ENCODE data around the gene RPL10A.

The RPL10A gene

DNA sequence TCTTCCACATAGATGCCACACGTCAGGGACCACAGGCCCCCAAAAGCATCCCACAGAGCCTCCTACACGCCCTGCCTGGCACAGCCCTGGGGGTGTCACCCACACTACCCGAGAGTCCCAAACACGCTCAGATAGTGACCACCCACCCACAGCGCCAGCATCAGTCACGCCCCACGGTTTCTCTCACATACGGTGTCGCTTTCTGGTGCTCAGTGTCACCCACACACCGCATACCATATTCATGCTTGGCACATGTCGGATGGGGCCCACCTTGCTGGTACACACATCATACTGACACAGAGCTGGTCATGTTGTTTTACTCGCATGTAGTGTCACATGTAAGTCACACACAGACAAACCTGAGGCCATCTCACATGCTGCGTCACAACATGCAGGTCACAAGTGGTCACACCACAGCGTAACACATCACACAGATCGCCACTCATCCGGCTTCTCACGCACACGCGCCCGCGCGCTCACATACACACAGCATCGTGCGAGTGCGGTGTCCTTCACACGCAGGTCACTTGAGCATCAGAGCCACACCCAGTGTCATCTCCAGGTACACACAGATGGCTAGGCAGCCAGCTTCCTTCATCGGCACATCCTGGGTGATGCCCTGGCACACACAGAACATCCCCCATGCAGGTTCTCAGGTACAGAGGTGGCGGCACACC lies 25.2 kb downstream of the RPL10A start:
- DNase-seq, result no peak

DNA sequence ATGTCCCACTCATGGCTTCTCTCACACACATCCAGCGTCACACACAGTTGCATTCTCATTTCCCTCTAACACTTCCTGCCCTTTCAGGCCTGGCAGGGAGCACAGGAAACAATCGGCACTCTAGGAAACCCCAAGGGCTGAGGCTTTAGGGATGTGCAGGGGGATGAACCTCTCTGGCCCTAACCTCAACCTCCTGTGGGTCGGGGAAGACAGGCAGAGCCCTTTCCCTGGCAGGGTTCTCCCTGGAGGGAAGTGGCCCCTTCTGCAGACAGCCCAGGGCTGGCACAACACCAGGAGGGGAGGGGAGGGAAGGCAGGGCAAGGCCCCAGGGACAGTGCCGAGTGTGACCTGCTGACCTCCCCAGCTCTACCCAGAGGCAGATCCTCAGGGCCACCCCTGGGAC lies 26.0 kb downstream of the RPL10A start:
- DNase-seq, result no peak

DNA sequence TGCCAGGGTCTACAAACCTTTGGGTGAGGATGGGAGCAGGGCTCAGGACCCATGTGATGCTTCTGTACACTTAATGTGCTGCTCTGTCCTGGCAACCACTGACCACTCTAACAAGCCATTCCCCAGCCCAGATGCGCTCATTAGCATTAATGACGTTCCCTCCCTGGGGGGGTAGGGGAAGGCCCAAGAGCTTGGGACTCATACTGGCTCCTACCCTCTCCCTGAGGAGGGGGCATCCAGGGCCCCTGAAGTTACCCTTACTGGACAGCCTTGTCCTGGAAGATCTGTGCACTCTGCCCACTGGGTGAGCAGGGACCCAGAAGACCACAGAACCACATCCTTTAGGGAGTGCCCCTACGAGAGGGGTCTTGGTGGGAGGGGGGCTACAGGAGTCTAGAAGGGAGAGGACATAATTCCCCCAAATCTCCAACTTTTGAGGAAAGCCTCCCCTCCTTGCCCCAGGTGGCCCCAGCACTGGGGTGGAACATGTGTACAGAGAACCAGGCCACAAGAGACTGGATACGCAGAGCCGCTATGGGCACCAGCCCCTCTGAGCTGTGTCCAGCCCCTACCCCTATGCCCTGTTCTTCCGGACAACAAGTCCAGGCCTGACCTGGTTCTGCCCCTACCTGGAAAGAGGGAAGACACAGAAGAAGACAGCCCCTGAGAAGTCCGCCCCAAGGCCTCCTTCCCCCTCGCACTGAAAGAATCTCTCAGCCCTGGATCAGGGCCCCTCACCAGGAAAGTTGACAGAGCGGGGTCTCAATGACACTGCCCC lies 27.2 kb downstream of the RPL10A start:
- DNase-seq, result no peak

DNA sequence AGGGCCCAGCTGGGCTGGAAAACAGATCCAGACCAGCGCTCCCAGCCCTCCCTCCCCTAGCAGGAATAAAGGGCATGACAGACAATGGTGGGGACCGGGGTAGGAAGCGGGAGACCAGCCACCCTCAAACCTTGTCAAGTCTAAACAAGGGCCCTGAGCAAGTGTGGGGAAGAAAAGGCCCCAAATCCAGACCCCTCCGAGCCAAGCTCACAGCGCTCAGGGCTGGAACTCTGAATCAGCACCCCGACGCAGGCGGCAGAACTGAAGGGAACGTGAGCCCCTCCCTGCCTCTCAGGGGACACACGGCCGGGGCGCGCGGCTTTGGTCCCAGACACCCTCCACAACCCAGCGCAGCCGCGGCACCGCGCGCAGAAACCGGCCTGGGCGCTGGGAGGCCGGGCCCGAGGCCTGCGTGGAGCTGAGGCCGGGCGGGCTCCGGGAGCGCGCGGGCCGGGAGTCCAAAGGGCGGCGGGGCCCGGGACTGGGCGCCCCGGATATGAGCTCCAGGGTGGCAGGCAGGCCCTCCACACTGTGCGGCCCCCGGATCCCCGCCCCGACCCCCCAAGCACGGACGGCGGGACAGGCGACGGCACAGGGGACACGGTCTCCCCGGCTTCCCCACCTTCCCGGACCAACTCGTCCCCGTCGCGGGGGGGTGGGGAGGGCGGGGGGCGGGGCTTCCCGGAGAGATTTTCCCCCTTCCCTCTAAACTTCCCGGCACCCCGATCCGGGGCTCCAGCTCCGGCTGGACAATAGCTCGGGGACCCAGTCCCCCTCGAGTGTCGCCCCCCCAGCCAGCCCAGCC lies 28.0 kb downstream of the RPL10A start:
- DNase-seq, result no peak

DNA sequence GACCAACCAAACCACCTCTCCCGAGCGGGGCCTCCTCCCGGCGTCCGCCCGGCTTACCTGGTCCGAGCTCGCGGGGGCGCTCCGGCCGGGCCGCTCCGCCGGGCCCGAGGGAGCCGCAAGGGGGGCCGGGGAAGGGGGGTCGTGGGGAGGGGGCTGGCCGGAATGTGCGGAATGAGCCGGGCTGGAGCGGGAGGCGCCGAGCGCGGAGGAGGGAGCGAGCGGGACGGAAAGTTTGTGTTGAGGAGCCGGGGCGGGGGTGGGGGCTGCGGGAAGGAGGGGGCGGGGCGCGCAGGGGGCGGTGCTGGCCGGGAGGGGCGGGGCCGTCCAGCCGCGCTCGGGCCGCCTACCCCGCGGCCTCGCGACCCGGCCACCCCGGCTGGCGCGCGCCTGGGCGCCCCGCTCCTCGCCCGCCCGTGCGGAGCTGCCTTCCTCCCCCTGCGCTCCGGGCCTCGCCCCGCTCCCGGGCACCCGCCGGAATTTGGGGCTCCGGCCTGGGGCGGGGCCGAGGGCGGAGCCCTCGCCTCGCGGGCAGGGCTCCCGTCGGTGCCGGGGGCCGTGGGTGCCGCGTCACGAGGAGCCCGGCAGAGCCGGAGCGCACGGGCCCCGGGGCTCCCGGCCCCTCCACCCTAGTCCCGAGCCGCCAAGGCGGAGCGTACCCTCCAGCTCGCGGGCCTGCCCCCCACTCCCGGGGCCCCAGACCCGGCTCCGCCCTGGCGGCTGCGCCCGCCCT lies 28.8 kb downstream of the RPL10A start, which contains the start of gene TEAD3:
Gene TEAD3, minus strand, starts transcription at position 239 of the 730 bp plus-strand sequence.
- DNase-seq, result peak; percentile 31

DNA sequence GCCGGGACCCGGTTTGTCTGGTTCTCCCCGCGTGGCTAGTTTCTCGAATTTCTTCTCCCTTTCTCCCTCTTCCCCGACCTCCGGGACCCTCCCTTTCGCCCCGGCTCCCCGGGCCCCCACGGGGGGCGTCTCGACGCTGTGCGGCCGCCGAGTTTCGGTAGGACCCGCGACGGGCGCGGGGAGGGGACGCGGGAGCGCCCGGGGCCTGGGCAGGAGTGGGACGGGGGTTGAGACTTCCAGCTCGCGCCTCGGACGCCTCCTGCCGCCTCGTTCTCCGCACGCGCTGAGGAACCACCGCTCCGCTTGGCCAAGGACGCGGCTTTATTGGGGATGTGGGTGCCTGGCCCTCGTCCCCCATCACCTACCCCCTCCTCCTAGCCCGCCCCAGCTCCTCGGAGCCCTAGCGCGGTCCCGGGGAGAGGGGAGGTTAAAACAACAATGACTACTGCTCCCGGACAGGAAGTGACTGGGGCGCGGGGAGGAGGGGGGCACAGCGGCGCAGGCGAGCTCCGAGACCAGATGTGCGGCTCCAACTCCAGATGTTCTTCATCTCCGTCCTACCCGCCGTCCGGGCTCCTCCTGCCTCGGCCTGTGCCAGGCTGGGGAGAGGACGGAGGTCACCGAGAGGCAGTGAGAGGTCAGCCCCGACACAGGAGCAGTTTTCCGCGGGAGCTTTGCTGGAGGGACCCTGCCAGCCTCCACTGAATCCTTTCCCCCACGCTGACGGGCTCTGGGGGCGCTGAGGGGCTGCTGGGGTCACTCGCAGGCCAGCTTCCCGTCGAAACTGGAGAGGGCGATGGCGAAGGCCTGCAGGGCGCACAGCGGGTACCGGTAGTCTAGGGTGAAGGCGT lies 29.6 kb downstream of the RPL10A start:
- peak; percentile 27 for DNase-seq

DNA sequence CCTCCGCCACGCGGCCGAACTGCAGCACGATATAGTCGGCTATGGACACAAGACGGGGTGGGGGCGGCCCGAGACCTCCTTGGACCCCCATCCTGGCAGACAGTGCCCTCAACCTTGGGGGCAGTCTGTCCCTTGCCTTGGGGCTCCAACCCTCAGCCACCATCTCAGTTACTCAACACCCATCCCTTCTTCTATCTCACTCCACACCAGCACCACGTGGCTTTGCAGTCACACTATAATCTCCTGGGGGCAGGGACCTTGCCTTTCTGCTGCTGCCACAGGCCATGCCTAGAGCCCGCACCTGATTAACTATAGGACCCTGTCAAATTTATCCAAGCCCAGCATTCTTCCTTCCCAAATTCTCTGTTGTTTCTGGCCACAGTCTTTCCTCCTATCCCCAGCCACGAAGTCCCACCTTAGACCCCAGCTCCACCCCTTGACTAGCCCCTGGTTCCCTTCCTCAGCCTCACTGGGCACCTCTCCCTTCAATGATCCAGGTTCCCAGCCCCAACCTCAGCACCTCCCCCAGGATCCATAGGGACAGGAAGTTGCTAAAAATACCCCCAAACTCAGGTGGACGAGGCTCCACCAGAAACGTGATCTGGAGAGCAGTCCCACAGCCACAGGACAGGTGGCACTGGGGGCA lies 30.3 kb downstream of the RPL10A start:
- no peak for DNase-seq

DNA sequence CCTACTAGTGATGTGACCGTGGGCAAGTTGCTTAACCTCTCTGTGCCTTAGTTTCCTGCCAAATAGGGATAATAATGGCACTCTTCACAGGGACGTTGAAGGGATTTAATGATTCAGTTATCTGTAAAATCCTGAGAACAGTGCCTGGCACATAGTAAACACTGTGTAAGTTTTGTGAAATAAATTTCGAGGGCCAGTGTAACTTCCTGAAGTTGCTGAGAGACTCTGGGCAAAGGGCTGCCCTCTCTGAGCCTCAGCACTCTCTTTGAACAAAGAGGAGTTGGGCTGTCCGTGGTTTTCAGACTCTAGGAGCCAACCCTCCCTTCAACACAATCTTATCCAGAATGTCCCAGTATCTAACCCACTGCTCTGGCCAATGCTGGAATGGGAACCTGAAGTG lies 31.2 kb downstream of the RPL10A start:
- DNase-seq, result no peak

DNA sequence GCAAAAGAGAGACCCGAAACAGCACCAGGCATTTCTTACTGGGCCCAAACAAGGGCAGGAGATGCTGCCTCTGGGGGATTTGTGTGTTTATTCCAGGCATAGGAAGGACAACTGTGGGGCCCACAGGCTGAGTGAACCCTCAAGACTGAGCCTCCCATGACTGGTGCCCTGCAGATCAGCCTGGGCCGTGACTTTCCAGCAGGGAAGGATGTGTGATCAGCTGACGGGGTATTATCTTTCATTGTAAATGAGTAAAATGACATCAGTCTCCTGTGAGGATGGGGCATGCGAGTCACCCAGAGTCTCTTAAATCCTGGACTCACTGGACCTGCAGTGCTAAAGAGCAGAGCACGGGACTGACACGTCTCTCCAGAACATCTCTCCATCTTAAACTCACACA lies 32.6 kb downstream of the RPL10A start:
- no peak for DNase-seq

DNA sequence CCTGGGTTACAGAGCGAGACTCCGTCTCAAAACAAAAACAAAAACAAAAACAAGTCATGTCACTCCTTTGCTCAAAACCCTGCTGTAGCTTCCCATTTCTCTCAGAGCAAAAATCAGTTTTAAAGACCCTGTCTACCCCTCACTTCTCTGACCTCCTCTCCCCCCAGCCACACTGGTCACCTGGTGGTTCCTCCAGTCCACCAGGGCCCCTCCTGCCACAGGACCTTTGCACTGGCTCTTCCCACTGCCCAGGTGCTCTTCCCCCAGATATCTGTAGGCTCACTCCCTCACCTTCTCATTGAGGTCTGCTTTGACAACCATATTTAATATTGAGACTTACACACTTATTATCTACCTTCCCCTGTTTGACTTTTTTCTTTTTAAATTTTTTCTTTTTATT lies 33.6 kb downstream of the RPL10A start:
- DNase-seq, result no peak

DNA sequence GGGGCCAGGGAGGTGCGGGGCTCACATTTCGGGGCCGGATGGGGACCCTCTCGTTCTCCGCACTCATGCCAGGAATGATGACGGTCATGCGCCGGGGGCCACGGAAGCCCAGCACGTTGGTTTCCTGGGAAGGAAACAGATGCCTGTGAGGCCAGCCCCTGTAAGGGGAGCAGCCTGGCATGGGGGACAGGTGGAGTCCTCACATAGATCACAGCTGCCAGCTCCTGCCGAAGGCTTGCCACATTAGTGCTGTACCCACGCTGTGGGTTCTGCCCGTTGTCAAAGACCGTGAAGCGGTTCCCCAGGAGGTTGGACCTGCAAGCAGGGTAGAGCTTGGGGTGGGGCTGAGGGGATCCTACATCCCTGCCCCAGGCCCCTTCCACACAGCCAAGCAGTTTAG lies 35.3 kb downstream of the RPL10A start:
- DNase-seq, result no peak

DNA sequence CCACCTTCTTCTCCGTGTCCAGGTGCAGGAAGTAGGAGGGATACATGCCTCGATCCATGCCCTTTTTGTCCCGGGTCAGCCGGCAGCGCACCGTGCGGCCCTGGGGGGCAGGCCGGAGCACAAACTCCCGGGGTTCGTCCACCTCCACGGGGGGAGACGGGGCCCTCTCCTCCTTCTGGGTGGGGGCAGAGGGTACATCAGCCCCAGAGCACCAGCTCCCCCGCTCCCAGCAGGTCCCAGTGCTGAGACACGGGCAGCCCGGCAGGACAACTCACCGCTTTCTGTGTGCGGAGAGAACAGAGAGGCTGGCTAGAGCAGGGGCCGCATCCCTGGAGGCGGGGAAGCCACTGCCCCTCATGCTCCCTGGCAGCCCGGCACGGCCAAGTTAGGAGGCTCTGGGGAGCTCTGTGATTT lies 37.8 kb downstream of the RPL10A start:
- DNase-seq, result no peak

DNA sequence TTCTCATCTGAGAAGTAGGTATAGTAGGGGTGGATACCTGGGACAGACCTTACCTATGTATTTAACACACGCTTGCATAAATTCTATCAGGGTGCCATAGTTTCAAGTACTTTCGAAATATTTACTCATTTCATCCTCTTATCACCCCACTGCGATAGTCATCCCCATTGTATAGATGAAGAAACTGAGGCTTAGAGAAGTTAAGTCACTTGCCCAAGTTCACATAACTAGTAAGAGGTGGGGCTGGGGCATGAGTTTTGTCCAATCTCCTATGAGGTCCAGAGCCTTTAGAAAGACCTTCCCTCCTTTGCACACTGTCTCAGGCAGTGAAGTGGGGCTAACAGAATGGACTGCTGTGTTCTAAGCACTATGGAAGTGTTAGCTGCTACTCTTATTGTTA lies 38.3 kb downstream of the RPL10A start:
- DNase-seq, result no peak

DNA sequence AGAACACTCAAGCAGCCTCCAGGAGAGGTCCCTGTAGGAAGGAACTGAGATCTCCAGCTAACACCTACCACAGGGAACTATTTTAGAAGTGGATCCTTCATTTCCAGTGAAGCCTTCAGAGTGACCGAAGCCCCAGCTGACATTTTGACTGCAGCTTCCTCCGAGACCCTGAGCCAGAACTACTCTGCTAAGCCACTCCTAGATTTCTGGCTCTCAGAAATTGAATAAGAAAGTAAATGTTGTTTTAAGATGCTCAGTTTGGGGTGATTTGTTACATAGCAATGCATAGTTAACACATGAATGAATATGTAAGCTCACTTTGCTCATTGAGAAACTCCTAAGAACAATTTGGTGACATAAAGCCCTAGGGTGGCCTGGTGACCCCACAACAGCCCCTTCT lies 39.0 kb downstream of the RPL10A start:
- DNase-seq, result no peak

DNA sequence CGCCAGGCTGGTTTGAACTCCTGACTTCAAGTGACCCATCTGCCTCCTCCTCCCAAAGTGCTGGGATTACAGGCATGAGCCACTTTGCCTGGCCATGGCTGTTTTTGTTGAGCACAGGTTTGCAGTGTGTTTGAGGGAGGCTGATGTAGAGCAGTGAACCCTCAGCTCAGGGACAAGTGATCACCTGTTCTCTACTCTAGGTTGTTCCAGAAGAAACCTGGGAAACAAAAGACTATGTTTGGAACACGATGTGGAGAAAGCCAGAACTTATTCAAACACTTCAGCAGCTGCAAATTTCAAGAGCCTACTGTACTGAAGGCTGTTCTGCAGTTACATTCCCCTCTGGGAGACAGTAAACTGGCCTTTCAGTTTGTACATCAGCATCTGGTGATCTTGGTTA lies 39.8 kb downstream of the RPL10A start:
- DNase-seq, result no peak

DNA sequence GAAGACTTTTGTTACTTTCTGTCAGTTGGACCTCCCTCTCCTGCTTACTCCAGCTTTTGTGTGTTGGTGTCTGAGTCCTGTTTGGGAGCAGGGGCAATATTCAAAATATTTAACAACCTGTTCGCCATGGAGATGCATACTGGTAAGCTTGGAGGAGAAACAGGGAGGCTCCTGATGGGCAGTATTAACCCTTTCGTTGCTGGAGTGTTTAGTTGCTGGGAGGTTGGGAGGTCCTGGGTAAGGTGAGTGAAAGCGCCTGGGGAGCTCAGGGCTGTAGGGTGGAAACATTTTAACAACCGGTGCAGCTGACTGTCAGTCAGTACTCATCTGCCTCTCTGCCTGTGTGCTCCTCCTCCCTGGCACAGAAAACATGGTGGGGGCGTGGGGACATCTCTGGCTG lies 40.3 kb downstream of the RPL10A start:
- no peak for DNase-seq

DNA sequence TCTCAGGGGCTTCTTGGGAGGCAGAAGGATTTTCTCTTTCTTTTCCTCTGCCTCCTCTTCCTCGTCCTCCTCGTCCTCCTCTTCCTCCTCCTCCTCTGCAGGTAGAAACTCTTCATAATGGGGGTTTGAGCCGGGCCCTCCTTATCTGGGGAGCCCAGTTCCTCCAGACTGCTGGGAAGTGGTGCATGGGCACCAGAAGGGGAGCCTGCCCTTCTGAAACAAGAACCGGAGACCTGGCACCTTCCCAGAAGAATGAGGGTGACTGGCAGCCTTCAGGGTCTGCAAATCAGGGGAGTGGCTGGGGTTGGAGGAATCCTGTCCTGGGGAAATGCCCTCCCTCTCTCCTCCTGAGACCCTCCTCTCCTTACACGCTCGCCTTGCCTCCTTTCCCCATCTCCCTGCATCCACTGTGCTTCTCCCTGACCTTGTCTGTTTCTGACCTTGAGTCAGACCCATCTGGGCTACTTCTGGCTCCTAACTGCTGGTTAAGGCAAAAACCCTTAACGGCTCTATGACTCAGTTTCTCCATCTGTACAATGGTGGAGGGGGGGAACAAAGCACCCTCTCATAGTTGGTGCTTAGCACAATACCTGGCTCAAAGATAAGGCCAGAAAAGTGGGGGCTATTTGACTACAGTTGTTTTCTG lies 42.8 kb downstream of the RPL10A start:
- DNase-seq, result no peak

DNA sequence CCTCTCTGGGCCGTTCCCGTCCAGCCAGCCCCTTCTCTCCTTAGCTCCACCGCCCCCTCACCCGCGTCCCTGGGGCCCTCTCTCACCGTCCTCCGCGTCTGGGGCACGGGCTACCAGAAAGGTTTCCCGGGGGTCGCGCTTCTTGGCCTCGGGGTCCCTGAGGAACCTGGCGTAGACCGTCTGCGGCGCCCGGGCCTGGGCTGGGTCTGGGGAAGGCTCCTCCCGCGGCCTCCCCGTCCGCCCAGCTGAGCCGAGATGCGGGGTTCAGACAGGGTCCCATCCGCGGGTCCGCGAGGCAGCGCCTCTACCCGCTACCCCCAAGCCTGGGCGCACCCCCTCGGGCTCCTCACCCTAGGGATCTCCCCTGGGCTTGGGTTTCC lies 43.4 kb downstream of the RPL10A start:
- DNase-seq, result no peak

DNA sequence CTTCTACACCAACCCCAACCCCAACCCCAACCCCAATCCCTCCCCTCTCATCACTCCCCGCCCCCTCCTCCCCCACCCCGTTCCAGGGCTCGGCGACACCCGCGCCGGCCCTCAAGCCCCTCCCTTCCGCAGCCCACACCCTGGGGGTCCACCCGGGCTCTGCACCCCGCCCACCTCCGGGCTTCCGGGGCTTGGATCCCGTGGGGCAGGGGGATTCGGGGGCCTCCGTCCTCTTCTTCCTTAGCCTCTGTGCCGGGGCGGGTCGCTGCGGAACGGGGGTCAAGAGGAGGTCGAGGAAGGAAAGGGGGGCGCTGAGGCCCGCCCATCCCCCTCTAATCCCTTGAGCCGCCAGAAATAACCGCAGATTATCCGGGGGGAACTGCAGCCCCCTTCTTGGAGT lies 43.8 kb downstream of the RPL10A start:
- no peak for DNase-seq

DNA sequence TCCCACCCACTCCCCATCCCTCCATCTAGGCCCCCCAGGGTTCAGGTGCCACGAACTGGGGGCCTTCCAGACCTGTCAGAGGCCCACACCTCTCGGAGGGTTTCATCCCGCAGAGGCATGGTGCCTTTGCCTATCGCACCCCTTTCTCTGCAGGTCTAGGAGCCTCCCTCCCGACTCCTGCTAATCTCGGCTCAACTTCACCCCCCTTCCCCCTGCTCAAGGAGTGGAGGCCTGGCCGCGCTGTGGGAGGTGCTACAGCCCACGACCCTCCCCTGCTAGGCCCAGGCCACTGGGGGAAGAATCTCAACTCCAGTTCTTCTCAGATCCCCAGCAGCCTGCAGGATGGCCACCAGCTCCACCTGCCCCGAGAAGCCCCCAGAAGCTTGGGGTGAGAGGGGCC lies 44.5 kb downstream of the RPL10A start, which contains the start of gene TULP1:
Gene TULP1, minus strand, starts transcription at position 157 of the 400 bp plus-strand sequence. Its CDS starts 38 bp downstream, at position 119.
- no peak for DNase-seq

DNA sequence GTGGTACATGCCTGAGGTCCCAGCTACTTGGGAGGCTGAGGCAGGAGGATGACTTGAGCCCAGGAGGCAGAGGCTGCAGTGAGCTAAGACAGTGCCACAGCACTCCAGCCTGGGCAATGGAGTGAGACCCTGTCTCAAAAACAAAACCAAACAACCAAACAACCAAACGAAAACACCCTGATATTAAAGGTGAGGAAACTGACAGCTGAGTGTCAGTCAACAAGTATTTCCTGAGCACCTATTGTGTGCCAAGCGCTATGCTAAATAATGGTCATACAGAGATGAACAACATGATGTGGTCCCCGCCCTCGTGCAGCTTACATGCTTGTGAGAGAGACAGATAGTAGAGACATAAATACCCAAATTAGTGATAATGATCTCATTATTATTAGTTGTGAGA lies 46.4 kb downstream of the RPL10A start:
- DNase-seq, result no peak
